ENCODE results near the gene TAB2. TPM values are rescaled to one million over a fixed set of nuclear protein-coding genes. Genes with fewer than 3 reads are reported as not detected.

Gene TAB2, protein sequence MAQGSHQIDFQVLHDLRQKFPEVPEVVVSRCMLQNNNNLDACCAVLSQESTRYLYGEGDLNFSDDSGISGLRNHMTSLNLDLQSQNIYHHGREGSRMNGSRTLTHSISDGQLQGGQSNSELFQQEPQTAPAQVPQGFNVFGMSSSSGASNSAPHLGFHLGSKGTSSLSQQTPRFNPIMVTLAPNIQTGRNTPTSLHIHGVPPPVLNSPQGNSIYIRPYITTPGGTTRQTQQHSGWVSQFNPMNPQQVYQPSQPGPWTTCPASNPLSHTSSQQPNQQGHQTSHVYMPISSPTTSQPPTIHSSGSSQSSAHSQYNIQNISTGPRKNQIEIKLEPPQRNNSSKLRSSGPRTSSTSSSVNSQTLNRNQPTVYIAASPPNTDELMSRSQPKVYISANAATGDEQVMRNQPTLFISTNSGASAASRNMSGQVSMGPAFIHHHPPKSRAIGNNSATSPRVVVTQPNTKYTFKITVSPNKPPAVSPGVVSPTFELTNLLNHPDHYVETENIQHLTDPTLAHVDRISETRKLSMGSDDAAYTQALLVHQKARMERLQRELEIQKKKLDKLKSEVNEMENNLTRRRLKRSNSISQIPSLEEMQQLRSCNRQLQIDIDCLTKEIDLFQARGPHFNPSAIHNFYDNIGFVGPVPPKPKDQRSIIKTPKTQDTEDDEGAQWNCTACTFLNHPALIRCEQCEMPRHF
- total RNA-seq (2021; ENCODE audit: unreplicated experiment) (56.7 TPM), Bru-seq, nascent RNA (percentile 92 among the genes with signal in this experiment), BruChase-seq, experiment 1, labeled RNA remaining after a 6-hour chase (percentile 87 among the genes with signal in this experiment), BruChase-seq, experiment 2, labeled RNA remaining after a 2-hour chase (percentile 87 among the genes with signal in this experiment)
- polyA plus RNA-seq (2012) = 27.9 and 35.0 TPM in 2 replicates
- long read RNA-seq, full-length matches to known transcripts = 6 of 35 reads
- long read RNA-seq, partial matches to known transcripts = 25 of 35 reads
- long read RNA-seq, other reads (novel, unspliced or antisense) = 4 of 35 reads

DNA sequence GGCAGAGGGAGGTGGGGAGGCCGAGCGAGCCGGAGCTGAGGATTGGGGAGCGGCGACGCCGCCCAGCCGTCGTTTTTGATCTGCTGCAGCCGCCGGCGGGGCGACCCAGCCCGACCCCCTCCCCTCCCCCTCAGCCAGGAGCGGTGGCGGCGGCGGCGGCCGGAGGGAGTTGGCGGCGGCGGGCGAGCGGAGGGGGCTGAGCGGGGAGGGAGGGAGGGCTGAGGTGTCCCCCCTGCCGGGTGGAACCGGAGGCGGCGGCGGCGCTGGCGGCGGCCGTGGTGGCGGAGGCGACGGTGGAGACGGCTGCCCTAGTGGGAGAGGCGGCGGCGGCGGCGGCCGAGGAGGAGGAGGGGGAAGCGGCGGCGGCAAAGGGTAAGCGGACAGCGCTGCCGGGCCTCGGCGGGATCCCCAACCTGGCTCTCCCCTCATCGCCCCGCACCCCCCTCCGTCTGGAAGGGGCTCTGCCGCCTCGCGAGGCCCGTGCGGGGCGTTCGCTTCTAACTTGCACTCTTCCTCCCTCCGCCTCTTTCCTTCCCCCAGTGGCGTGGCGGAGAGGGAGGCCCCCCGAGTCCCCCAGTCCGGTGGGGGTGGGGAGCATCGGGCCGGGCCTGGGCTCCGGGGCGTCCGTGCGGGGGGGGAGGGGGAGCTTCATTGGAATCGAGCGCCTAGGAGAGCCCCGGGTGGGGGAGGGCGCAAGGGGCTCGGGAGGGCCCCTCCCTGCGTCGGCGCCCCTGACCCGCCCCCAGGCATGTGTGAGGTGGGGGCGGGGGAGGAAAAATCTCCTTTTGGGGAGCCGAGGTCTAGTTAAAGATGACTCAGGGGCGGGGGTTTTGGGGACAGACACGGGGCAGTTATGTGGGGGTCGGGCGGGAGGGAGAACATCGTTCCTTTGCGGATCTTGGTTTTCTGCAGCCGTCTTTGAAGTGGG is at the start of gene TAB2:
Gene TAB2 (plus strand): TSS at position 69 of the 928 bp plus-strand sequence. CDS start 52,286 bp downstream, outside the sequence.
- BruUV-seq (replicated peaks) = no TSS peak
- peak within 1 kb of the TSS; percentile 66 for H2AFZ ChIP-seq (ENCODE audit: low read depth, low read length, poor library complexity, severe bottlenecking)
- RAD21 ChIA-PET (ENCODE audit: low non-redundant PET in 1 of 2, low total read pairs in 2 of 2, uncharacterized antibody in 2 of 2, unreplicated experiment in 2 of 2) = no interaction called here
- H3K9me2 ChIP-seq (ENCODE audit: insufficient read depth) = no peaks in the 10 kb centered on the region
- CTCF ChIA-PET = no interaction called here
- ATAC-seq (peak; percentile 40), DNase-seq (ENCODE audit: low read depth, low spot score) (no peak)
- peak within 1 kb of the TSS; percentile 95 for H3K27ac ChIP-seq (ENCODE audit: low read depth, low read length)
- H3K4me2 ChIP-seq (ENCODE audit: low read length) = peak within 1 kb of the TSS; percentile 88
- peaks cover 51% of the 10 kb centered on the region for H3K79me2 ChIP-seq (ENCODE audit: insufficient read depth, low read length)
- H4K20me1 ChIP-seq (ENCODE audit: insufficient read depth) = peaks cover 12% of the 10 kb centered on the region; the same call in 1 of the 2 replicates
- peak within 1 kb of the TSS; percentile 84 for H3K9ac ChIP-seq (ENCODE audit: low read length)
- peaks cover 21 to 28% of the 10 kb centered on the region in 2 experiments; a peak in 3 of 4 replicates for H3K4me1 ChIP-seq (ENCODE audit: control insufficient read depth in 1 of 2, insufficient read depth in 2 of 2, low read length in 2 of 2)
- intact Hi-C loops (cut with micrococcal nuclease) = loop anchor here (5.0 kb wide), 1 partner anchor 86 kb away; no protein-coding TSS in a partner anchor
- POLR2A ChIA-PET = interaction anchor here (0.9 kb wide), 1 partner anchor 14 kb away, joined by 3 read pairs; no protein-coding TSS in a partner anchor
- H3K36me3 ChIP-seq (ENCODE audit: control insufficient read depth in 1 of 2, insufficient read depth in 2 of 2, low read length in 2 of 2) = no peaks in the 10 kb centered on the region
- peak within 1 kb of the TSS; percentile 76 to 82 for H3K4me3 ChIP-seq (replicated peaks in 1 of 2; ENCODE audit: low read depth in 1 of 2, low read length in 2 of 2)
- TF ChIP-seq JUND (IDR thresholded peaks at IDR 0.05) (no peak), TCF7L2 (IDR thresholded peaks at IDR 0.05; ENCODE audit: borderline replicate concordance, extremely low read depth, insufficient read depth, insufficient read length) (peak; percentile 45)
- 0 out of 2 replicates have a peak, but pooled peaks cover 3% of the 10 kb centered on the region for H3K27me3 ChIP-seq (ENCODE audit: insufficient read depth, low read length)
- no peaks in the 10 kb centered on the region for H3K9me3 ChIP-seq (ENCODE audit: control insufficient read depth in 1 of 2, insufficient read depth in 1 of 2, low read depth in 1 of 2, low read length in 2 of 2)

DNA sequence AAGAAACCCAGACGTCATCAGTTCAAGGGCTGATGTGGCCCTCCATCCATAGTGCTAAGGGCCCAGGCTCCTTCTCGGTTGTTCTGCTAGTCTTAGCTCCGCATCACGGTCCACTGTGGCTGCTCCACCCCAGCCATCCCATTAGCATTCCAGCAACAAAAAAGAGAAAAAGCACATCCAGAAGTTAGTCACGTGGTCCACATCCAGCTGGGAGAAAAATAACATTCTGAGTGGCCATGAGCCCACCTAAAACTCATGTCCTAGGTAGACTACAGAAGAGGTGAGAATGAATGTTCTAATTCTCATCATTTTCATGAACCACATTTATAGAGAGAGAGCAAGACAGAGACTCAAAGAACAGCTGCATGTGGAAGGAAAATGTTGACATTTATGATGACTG is 49.4 kb upstream of the TAB2 start:
- no peak for DNase-seq (ENCODE audit: low read depth, low spot score)
- POLR2A ChIA-PET = no interaction called here

More for the DNA sequence above, 49.4 kb upstream of the TAB2 start:
- no peak for ATAC-seq
- intact Hi-C loops (cut with micrococcal nuclease) = no loop called here
- Histone ChIP-seq H4K20me1 (ENCODE audit: insufficient read depth) (no peaks in the 10 kb centered on the region), H2AFZ (ENCODE audit: low read depth, low read length, poor library complexity, severe bottlenecking) (no peak overlapping the region), H3K4me2 (ENCODE audit: low read length) (no peak overlapping the region), H3K36me3 (ENCODE audit: control insufficient read depth in 1 of 2, insufficient read depth in 2 of 2, low read length in 2 of 2) (no peaks in the 10 kb centered on the region), H3K4me1 (ENCODE audit: control insufficient read depth in 1 of 2, insufficient read depth in 2 of 2, low read length in 2 of 2) (peaks cover 0 to 5% of the 10 kb centered on the region in 2 experiments; a peak in 1 of 4 replicates), H3K9me3 (ENCODE audit: control insufficient read depth in 1 of 2, insufficient read depth in 1 of 2, low read depth in 1 of 2, low read length in 2 of 2) (no peaks in the 10 kb centered on the region), H3K9me2 (ENCODE audit: insufficient read depth) (no peaks in the 10 kb centered on the region), H3K27me3 (ENCODE audit: insufficient read depth, low read length) (no peaks in the 10 kb centered on the region), H3K4me3 (replicated peaks in 1 of 2; ENCODE audit: low read depth in 1 of 2, low read length in 2 of 2) (no peak overlapping the region), H3K27ac (ENCODE audit: low read depth, low read length) (no peak overlapping the region), H3K79me2 (ENCODE audit: insufficient read depth, low read length) (no peaks in the 10 kb centered on the region), H3K9ac (ENCODE audit: low read length) (no peak overlapping the region)
- no TSS peak for BruUV-seq (replicated peaks)
- ChIA-PET CTCF (no interaction called here), RAD21 (ENCODE audit: low non-redundant PET in 1 of 2, low total read pairs in 2 of 2, uncharacterized antibody in 2 of 2, unreplicated experiment in 2 of 2) (no interaction called here)
- TF ChIP-seq ZFX (IDR thresholded peaks at IDR 0.05) (no peak), SP1 (IDR thresholded peaks at IDR 0.05; ENCODE audit: low read depth) (no peak), YY1 (IDR thresholded peaks at IDR 0.05; ENCODE audit: extremely low read depth, insufficient replicate concordance, low read depth, low read length) (no peak), TCF7L2 (IDR thresholded peaks at IDR 0.05; ENCODE audit: borderline replicate concordance, extremely low read depth, insufficient read depth, insufficient read length) (no peak), RAD21 (IDR thresholded peaks at IDR 0.05; ENCODE audit: low read depth) (no peak)
- TF ChIP-seq, protein P1, sequence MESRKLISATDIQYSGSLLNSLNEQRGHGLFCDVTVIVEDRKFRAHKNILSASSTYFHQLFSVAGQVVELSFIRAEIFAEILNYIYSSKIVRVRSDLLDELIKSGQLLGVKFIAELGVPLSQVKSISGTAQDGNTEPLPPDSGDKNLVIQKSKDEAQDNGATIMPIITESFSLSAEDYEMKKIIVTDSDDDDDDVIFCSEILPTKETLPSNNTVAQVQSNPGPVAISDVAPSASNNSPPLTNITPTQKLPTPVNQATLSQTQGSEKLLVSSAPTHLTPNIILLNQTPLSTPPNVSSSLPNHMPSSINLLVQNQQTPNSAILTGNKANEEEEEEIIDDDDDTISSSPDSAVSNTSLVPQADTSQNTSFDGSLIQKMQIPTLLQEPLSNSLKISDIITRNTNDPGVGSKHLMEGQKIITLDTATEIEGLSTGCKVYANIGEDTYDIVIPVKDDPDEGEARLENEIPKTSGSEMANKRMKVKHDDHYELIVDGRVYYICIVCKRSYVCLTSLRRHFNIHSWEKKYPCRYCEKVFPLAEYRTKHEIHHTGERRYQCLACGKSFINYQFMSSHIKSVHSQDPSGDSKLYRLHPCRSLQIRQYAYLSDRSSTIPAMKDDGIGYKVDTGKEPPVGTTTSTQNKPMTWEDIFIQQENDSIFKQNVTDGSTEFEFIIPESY (IDR thresholded peaks at IDR 0.05; ENCODE audit: extremely low read depth, insufficient replicate concordance, low read length) = no peak

Measured in HCT116 (cell line).